GM12878 (cell line): Measurements from ENCODE around the gene CASQ1. TPM values are rescaled to one million over a fixed set of nuclear protein-coding genes. Genes with fewer than 3 reads are reported as not detected.

Experiments
- ATAC-seq: fragments of 200-7000 bp; cut with Tn5 transposase; 3 replicates; pipeline ENCODE4 v1.9.1; 2020; ENCODE audit warnings: mild to moderate bottlenecking, moderate library complexity
- BruUV-seq: library from RNA; stranded (reverse); fragments of 400-500 nt; replicated peaks from 2 replicates; lab custom pipeline; 2021; lab: Mats Ljungman, UMichigan
- CTCF ChIA-PET: fragments of 300-600 bp; sonication (Branson Sonifier 250); formaldehyde crosslinking; extraction: SDS; loops from one replicate; lab custom pipeline; 2021; ENCODE audit warnings: inconsistent platforms; lab: Yijun Ruan, JAX
- POLR2A ChIA-PET: fragments of 350-600 bp; formaldehyde crosslinking; extraction: SDS; loops from one replicate; lab custom pipeline; 2021; ENCODE audit warnings: inconsistent platforms; lab: Charles Lee
- RAD21 ChIA-PET: fragments of 300-600 bp; sonication (Branson Sonifier 250); formaldehyde crosslinking; loops from one replicate; lab custom pipeline; 2023; ENCODE audit warnings: antibody characterized with exemption; ENCODE audit not compliant: unreplicated experiment; lab: Charles Lee
- SMC1A ChIA-PET: fragments of 300-600 bp; sonication (Branson Sonifier 250); formaldehyde crosslinking; loops from one replicate; lab custom pipeline; 2023; ENCODE audit not compliant: unreplicated experiment, uncharacterized antibody; lab: Charles Lee
- DNase-seq: peaks from one replicate; pipeline ENCODE4 v3.0.0-alpha.2; 2011; ENCODE audit warnings: low read depth, low spot score
- FAIRE-seq: peaks from 3 replicates; lab custom pipeline; 2011; peaks lifted over from hg19 to GRCh38; lab: Jason Lieb, UNC
- H2AFZ ChIP-seq: 2 replicates; pipeline ENCODE4 v1.6.0; 2011; ENCODE audit warnings: low read depth, low read length, control low read depth; ENCODE audit not compliant: control insufficient read depth
- H3K27ac ChIP-seq: 2 replicates; pipeline ENCODE4 v1.5.1; 2011; ENCODE audit warnings: control low read depth; ENCODE audit not compliant: control insufficient read depth, insufficient read depth
- H3K27me3 ChIP-seq, 2 experiments: replicated peaks in 1 of 2; 2 replicates each; pipeline versions ENCODE4 v1.6.0 to v1.6.1; 2011; ENCODE audit warnings: low read length in 1 of 2; ENCODE audit not compliant: control insufficient read depth in 2 of 2, insufficient read depth in 2 of 2
- H3K36me3 ChIP-seq, 2 experiments: 2 replicates each; pipeline ENCODE4 v1.5.1; 2011; ENCODE audit warnings: low read length in 1 of 2; ENCODE audit not compliant: control insufficient read depth in 2 of 2, insufficient read depth in 2 of 2
- H3K4me1 ChIP-seq: 2 replicates; pipeline ENCODE4 v1.6.1; 2011; ENCODE audit warnings: mild to moderate bottlenecking, low read length, moderate library complexity, mixed read lengths; ENCODE audit not compliant: control insufficient read depth, insufficient read depth
- H3K4me2 ChIP-seq: 2 replicates; pipeline ENCODE4 v1.6.0; 2011; ENCODE audit warnings: control low read depth; ENCODE audit not compliant: control insufficient read depth, insufficient read depth
- H3K4me3 ChIP-seq: fragments of 200-600 bp; sonication (generic); 2 replicates; pipeline ENCODE4 v1.5.1; 2016
- H3K79me2 ChIP-seq: 2 replicates; pipeline ENCODE4 v1.6.0; 2011; ENCODE audit warnings: low read length; ENCODE audit not compliant: control insufficient read depth, insufficient read depth
- H3K9ac ChIP-seq: 2 replicates; pipeline ENCODE4 v1.8.0; 2011; ENCODE audit warnings: low read length, control low read depth, mixed read lengths; ENCODE audit not compliant: control insufficient read depth, insufficient read depth
- H3K9me3 ChIP-seq: replicated peaks from 3 replicates; pipeline ENCODE4 v1.5.1; 2011; ENCODE audit warnings: mild to moderate bottlenecking, low read length; ENCODE audit not compliant: control insufficient read depth, insufficient read depth
- H4K20me1 ChIP-seq: 2 replicates; pipeline ENCODE4 v1.6.0; 2011; ENCODE audit not compliant: control insufficient read depth, insufficient read depth
- CBFB ChIP-seq: IDR thresholded peaks from 2 replicates; pipeline ENCODE4 v1.6.1; 2016; ENCODE audit warnings: antibody characterized with exemption, low read depth
- EZH2 ChIP-seq: IDR thresholded peaks from 2 replicates; pipeline ENCODE4 v1.6.1; 2012; ENCODE audit warnings: low read depth, mild to moderate bottlenecking, control low read depth, inconsistent platforms, low read length, borderline replicate concordance; ENCODE audit not compliant: control insufficient read depth
- FOXK2 ChIP-seq: fragments of 450-650 bp; IDR thresholded peaks from 2 replicates; pipeline ENCODE4 v1.6.1; 2017; ENCODE audit warnings: mild to moderate bottlenecking, moderate library complexity
- HDAC6 ChIP-seq: fragments of 200-600 bp; sonication (generic); IDR thresholded peaks from one replicate; pipeline ENCODE4 v1.8.0; 2017; ENCODE audit warnings: antibody characterized with exemption; ENCODE audit not compliant: unreplicated experiment
- IRF3 ChIP-seq: fragments of 450-650 bp; IDR thresholded peaks from 2 replicates; pipeline ENCODE4 v1.6.1; 2014; ENCODE audit warnings: mild to moderate bottlenecking
- LARP7 ChIP-seq: fragments of 450-650 bp; IDR thresholded peaks from 2 replicates; pipeline ENCODE4 v1.6.1; 2017; ENCODE audit warnings: mild to moderate bottlenecking
- MAX ChIP-seq: IDR thresholded peaks from 2 replicates; pipeline ENCODE4 v1.6.1; 2012; ENCODE audit warnings: low read depth, low read length, improper control_type of control experiment
- NR2C2 ChIP-seq: IDR thresholded peaks from 2 replicates; pipeline ENCODE4 v1.6.1; 2011; ENCODE audit warnings: borderline replicate concordance, low read depth; ENCODE audit not compliant: control insufficient read depth, insufficient read length
- PAX8 ChIP-seq: fragments of 450-650 bp; IDR thresholded peaks from 2 replicates; pipeline ENCODE4 v1.6.1; 2017; ENCODE audit warnings: mild to moderate bottlenecking, moderate library complexity
- RBBP5 ChIP-seq: fragments of 200-600 bp; sonication (generic); conservative IDR thresholded peaks from 2 replicates; pipeline ENCODE4 v1.6.1; 2016
- SPI1 ChIP-seq: IDR thresholded peaks from 2 replicates; pipeline ENCODE4 v1.6.1; 2011; ENCODE audit warnings: low read depth, mild to moderate bottlenecking, low read length, moderate library complexity, borderline replicate concordance; ENCODE audit not compliant: insufficient read depth
- SUPT20H ChIP-seq: IDR thresholded peaks from 2 replicates; pipeline ENCODE4 v1.6.1; 2011; ENCODE audit warnings: low read depth, mild to moderate bottlenecking, low read length, moderate library complexity, borderline replicate concordance; ENCODE audit not compliant: control insufficient read depth
- SUZ12 ChIP-seq: fragments of 200-600 bp; sonication (generic); IDR thresholded peaks from one replicate; pipeline ENCODE4 v1.6.1; 2018; ENCODE audit warnings: antibody characterized with exemption, mild to moderate bottlenecking; ENCODE audit not compliant: unreplicated experiment
- WGBS: methylation state at CpG from one replicate; pipeline ENCODE4 v1.1.6; 2016; ENCODE audit warnings: low lambda C conversion rate; ENCODE audit not compliant: insufficient replicate concordance, insufficient coverage; ENCODE audit errors: missing lambda C conversion rate; 5-methylcytosine and 5-hydroxymethylcytosine counted together
- in situ Hi-C: fragments of 300-500 bp; cut with MboI; formaldehyde crosslinking; loops from 9 replicates; pipeline ENCODE4 v1.14.3; 2018; ENCODE audit warnings: mixed read lengths
- intact Hi-C: fragments of 100-400 bp; cut with micrococcal nuclease; formaldehyde crosslinking; loops from one replicate; pipeline ENCODE4 v1.14.2; 2022; ENCODE audit not compliant: unreplicated experiment
- polyA plus RNA-seq, 11 experiments: library from polyadenylated mRNA; depleted of rRNA in 4 of 11; unstranded in 6 of 11; stranded (reverse) in 5 of 11; fragments of >200 nt; fragmentation: Nextera tagmentation in 4 of 11; fragmentation: Illumina TruSeq in 1 of 11; extraction: Ambion mirVana in 4 of 11; extraction: Trizol in 1 of 11; gene quantifications; 1 replicate in 1 of 11; 2 replicates in 10 of 11; pipeline versions ENCODE4 v1.2.1 to v1.2.3, GENCODE V29; 2011 to 2016; ENCODE audit warnings: inconsistent platforms in 2 of 11, missing spikeins in 2 of 11, low read depth in 1 of 11
- total RNA-seq, 4 experiments: library from RNA; depleted of rRNA in 3 of 4; stranded (reverse); fragments of >200 nt in 3 of 4; fragmentation: Illumina TruSeq in 1 of 4; extraction: Trizol in 1 of 4; gene quantifications; 2 replicates each; pipeline versions ENCODE4 v1.2.1 to v1.2.3, GENCODE V29; 2013 to 2021
- TF ChIP-seq, protein P1 (sequence below): fragments of 450-650 bp; IDR thresholded peaks from 2 replicates; pipeline ENCODE4 v1.6.1; 2017; ENCODE audit warnings: mild to moderate bottlenecking

Gene CASQ1
- total and polyA plus RNA-seq, 10 of the 15 experiments (the other 5 are each of a cell fraction or from before 2014, with no cell fraction given): 0.10 to 0.77 (median 0.34) TPM

- no TSS peak for BruUV-seq
- Histone ChIP-seq H3K4me2 (no peak overlapping the region), H3K36me3 (no peaks in the 10 kb centered on the region), H3K4me1 (peaks cover 4% of the 10 kb centered on the region; the same call in 1 of the 2 replicates), H3K9ac (no peak overlapping the region), H3K27me3 (no peaks in the 10 kb centered on the region), H2AFZ (no peak overlapping the region), H3K9me3 (no peaks in the 10 kb centered on the region), H4K20me1 (no peaks in the 10 kb centered on the region), H3K27ac (no peak overlapping the region), H3K4me3 (no peak overlapping the region), H3K79me2 (no peaks in the 10 kb centered on the region)
- ChIA-PET CTCF (interaction anchor here (0.7 to 8.7 kb wide), 8 partner anchors 17 to 190 kb away, joined by 3 to 273 read pairs (median 4); no protein-coding TSS in a partner anchor), SMC1A (no interaction called here), RAD21 (interaction anchor here (1.0 to 2.2 kb wide), 2 partner anchors 66 to 106 kb away, joined by 4 to 8 read pairs; no protein-coding TSS in a partner anchor), POLR2A (interaction anchor here (0.6 kb wide), 1 partner anchor 164 kb away, joined by 5 read pairs; no protein-coding TSS in a partner anchor)
- no peak for DNase-seq
- intact Hi-C loops: no loop called here
- 35% methylated on average over 7 of the region's 7 CpGs for WGBS
- in situ Hi-C loops: no loop called here
- no peak for TF ChIP-seq SUZ12
- TF ChIP-seq SPI1: no peak
- TF ChIP-seq EZH2: no peak
- no peak; the same call in 2 of the 3 replicates for ATAC-seq
- no peak for FAIRE-seq
Observed at GRCh38 chr1:160186246-160186645, 4.1 kb upstream of the CASQ1 start.

- CTCF ChIA-PET: interaction anchor here (0.7 to 8.7 kb wide), 8 partner anchors 18 to 190 kb away, joined by 3 to 273 read pairs (median 4); no protein-coding TSS in a partner anchor
- Histone ChIP-seq H3K4me2 (no peak overlapping the region), H2AFZ (no peak overlapping the region), H3K27me3 (no peaks in the 10 kb centered on the region; a peak in 1 of 4 replicates), H3K9ac (no peak overlapping the region), H3K27ac (no peak overlapping the region), H4K20me1 (no peaks in the 10 kb centered on the region), H3K9me3 (no peaks in the 10 kb centered on the region), H3K4me1 (peaks cover 4% of the 10 kb centered on the region; the same call in 1 of the 2 replicates), H3K79me2 (no peaks in the 10 kb centered on the region), H3K36me3 (no peaks in the 10 kb centered on the region), H3K4me3 (no peak overlapping the region)
- DNase-seq: no peak
- RAD21 ChIA-PET: interaction anchor here (1.0 to 2.2 kb wide), 2 partner anchors 65 to 105 kb away, joined by 4 to 8 read pairs; no protein-coding TSS in a partner anchor
- no peak for ATAC-seq
- POLR2A ChIA-PET: no interaction called here
- in situ Hi-C loops (no loop called here), intact Hi-C loops (no loop called here)
- BruUV-seq: no TSS peak
- WGBS: 14% methylated on average over 2 of the region's 2 CpGs
- SMC1A ChIA-PET: interaction anchor here (1.0 to 1.1 kb wide), 2 partner anchors 16 to 43 kb away, joined by 3 read pairs; no protein-coding TSS in a partner anchor
- FAIRE-seq: no peak
- TF ChIP-seq HDAC6 (no peak), PAX8 (no peak), LARP7 (no peak), MAX (no peak), NR2C2 (no peak), FOXK2 (no peak), RBBP5 (no peak), CBFB (no peak), SUZ12 (no peak), SUPT20H (no peak), IRF3 (no peak)
- TF ChIP-seq, protein P1, sequence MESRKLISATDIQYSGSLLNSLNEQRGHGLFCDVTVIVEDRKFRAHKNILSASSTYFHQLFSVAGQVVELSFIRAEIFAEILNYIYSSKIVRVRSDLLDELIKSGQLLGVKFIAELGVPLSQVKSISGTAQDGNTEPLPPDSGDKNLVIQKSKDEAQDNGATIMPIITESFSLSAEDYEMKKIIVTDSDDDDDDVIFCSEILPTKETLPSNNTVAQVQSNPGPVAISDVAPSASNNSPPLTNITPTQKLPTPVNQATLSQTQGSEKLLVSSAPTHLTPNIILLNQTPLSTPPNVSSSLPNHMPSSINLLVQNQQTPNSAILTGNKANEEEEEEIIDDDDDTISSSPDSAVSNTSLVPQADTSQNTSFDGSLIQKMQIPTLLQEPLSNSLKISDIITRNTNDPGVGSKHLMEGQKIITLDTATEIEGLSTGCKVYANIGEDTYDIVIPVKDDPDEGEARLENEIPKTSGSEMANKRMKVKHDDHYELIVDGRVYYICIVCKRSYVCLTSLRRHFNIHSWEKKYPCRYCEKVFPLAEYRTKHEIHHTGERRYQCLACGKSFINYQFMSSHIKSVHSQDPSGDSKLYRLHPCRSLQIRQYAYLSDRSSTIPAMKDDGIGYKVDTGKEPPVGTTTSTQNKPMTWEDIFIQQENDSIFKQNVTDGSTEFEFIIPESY: no peak
Observed at GRCh38 chr1:160186729-160187128, 3.6 kb upstream of the CASQ1 start.
